GM21737 (cell line): ENCODE measurements around the gene OR2AJ1.

Source experiments
- ATAC-seq: cut with Tn5 transposase; IDR thresholded peaks from one replicate; pipeline ENCODE4 v1.9.1; 2021; ENCODE audit warnings: mild to moderate bottlenecking, moderate library complexity; ENCODE audit not compliant: unreplicated experiment

Gene OR2AJ1

DNA sequence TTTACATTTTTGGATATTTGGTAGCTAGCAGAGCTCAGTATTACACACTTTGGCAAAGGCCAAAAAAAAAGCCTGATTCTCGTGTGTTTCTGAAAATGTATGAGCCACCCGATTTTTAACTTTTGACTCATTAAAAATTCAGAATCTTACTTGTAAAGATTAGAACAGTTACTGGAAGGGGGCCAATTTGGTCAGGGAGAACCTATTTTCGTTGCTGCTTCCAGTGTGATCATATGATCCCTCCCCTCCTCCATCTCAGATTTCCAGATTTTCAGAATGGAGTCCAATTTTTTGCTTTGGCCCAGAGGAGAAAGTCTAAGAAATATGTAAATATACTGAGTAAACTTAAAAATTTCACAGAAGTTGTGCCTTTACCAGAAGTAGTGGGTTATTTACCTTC, 37.1 kb downstream of the OR2AJ1 start:
- no peak for ATAC-seq

DNA sequence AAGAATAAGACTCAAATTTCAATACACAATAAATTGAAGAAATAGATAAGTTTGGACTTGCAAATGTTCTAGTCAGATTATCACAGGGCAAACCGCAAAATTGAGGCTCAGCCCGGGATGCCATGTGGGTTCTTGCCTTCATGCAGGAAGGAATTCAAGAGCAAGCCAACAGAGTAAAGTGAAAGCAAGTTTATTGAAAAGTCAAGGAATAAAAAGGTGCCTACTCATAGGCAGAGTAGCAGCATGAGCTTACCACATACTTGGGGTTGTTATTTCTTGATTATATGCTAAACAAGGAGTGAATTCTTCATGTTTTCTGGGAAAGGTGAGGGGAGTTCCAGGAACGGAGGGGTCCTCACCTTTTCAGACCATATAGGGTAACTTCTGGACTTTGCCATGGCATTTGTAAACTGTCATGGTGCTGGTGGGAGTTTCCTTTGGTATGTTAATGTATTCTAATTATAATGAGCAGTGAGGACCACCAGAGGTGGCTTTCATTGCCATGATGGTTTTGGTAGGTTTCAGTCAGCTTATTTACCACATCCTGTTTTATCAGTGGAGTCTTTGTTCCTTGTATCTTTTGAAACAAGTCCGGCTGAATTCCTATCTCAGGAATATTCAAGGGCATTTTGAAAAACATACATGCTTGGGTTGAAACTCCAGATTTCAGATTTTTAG, 38.4 kb downstream of the OR2AJ1 start:
- no peak for ATAC-seq

GRCh38 chr1:247964933-247965332, 40.2 kb downstream of the OR2AJ1 start, which contains the start of gene OR2AK2:
TSS of gene OR2AK2 (plus strand) at chr1:247965233. CDS start at chr1:247965377, 144 bp downstream.
- ATAC-seq, result no peak

GRCh38 chr1:247966532-247967204, 42.0 kb downstream of the OR2AJ1 start:
- ATAC-seq, result peak; percentile 84
